Choroid plexus epithelial cell (primary cell): ENCODE results near the gene ADCY3.

ENCODE experiments used
- DNase-seq: peaks from one replicate; pipeline ENCODE4 v3.0.0-alpha.2; 2010; ENCODE audit warnings: low read depth
- H3K4me3 ChIP-seq: 2 replicates; pipeline ENCODE4 v1.5.1; 2011; ENCODE audit warnings: low read depth, mild to moderate bottlenecking, control low read depth, low read length, moderate library complexity
- TF ChIP-seq, protein P1 (sequence below): conservative IDR thresholded peaks from 2 replicates; pipeline ENCODE4 v1.5.1; 2011; ENCODE audit warnings: low read depth, mild to moderate bottlenecking, control low read depth, inconsistent platforms, low read length, moderate library complexity

ADCY3 gene

DNA sequence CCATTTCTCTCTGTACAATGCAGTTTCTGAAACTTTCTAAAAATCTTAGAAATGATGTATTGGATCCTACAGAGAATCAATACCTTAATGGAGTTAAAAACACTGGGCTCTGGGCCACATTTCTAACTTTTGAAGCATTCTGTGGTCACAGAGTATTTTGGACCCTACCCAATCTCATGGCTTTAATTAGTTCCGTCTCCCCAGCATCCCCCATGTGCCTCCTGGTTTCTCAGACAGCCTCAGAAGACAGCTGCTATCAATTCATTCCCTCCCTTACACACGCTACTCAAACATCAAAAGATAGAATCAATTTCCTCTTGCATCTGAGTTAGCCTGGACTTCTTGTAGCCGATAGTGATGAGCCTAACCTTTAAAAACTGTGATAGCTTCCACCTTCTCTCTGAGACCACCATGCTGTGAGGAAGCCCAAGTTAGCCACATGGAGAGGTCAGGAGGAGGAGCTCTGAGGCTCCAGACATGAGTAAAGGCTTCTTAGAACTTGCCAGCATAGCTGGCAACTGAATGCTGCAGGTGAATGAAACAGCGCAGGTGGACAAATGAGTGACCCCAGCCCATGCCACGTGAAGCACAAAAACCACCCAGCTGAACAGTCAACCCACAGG is 10.4 kb downstream of the ADCY3 start:
- DNase-seq: no peak
- TF ChIP-seq, protein P1, sequence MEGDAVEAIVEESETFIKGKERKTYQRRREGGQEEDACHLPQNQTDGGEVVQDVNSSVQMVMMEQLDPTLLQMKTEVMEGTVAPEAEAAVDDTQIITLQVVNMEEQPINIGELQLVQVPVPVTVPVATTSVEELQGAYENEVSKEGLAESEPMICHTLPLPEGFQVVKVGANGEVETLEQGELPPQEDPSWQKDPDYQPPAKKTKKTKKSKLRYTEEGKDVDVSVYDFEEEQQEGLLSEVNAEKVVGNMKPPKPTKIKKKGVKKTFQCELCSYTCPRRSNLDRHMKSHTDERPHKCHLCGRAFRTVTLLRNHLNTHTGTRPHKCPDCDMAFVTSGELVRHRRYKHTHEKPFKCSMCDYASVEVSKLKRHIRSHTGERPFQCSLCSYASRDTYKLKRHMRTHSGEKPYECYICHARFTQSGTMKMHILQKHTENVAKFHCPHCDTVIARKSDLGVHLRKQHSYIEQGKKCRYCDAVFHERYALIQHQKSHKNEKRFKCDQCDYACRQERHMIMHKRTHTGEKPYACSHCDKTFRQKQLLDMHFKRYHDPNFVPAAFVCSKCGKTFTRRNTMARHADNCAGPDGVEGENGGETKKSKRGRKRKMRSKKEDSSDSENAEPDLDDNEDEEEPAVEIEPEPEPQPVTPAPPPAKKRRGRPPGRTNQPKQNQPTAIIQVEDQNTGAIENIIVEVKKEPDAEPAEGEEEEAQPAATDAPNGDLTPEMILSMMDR: no peak
- H3K4me3 ChIP-seq: no peak overlapping the region

DNA sequence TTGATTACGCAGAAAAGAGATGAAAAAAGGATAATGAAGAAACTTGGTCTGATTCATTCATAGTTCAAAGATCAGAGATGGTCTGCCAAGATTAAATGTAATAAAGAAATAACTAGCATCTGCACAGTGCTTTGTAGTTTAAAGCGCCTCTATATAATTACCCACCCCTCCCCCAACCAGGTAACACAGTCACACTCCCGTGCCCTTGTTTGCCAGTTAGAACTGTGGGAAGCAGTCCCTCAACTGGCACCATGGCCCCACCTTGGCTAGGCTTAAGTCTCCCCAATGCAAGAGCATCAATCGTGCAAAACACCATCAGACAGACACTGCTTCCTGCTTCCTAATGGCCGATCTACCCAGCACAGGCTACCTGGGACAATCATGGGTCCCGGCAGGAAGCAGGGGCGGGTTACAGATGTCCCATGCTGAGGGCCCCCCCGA is 11.6 kb downstream of the ADCY3 start:
- TF ChIP-seq, protein P1: no peak
- H3K4me3 ChIP-seq: no peak overlapping the region
- no peak for DNase-seq

DNA sequence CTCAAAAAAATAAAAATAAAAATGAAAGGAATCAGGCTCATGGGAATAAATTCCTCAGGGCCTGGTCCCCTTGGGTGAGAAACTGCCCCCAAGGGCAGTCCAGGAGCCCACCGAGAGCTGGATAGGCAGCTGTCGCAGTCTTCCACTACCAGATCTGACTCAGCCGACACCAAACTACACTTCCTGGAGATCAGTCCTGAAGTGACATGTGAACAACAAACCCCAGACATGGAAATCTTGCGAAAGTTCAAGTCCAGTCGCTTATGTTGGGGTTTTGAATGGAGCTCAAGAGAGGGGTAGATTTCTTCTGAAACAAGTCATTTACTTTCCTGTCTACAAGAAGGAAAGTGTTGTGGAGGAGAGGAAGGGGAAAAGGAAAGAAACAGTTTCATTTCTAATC is 12.9 kb downstream of the ADCY3 start:
- no peak overlapping the region for H3K4me3 ChIP-seq
- TF ChIP-seq, protein P1: no peak
- no peak for DNase-seq

DNA sequence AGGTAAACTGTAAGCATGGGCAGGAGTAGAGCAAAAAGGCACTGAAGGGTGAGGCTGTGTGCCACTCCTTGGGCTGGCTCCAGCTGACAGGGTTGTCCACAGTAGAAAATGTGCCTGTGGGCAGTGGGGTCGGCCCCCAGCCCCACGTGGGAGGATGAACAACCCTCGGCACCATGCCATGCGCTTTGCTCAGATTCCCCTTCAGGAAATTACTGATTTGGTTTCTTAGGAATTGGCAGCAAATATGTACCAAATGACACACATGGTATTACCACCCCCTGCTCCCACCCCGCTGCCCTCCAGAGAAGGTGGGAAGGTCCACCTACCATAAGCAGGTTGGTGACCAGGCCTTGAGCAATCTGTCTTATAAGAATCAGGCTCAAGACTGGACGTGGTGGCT is 13.6 kb downstream of the ADCY3 start:
- no peak overlapping the region for H3K4me3 ChIP-seq
- TF ChIP-seq, protein P1: no peak
- no peak for DNase-seq

DNA sequence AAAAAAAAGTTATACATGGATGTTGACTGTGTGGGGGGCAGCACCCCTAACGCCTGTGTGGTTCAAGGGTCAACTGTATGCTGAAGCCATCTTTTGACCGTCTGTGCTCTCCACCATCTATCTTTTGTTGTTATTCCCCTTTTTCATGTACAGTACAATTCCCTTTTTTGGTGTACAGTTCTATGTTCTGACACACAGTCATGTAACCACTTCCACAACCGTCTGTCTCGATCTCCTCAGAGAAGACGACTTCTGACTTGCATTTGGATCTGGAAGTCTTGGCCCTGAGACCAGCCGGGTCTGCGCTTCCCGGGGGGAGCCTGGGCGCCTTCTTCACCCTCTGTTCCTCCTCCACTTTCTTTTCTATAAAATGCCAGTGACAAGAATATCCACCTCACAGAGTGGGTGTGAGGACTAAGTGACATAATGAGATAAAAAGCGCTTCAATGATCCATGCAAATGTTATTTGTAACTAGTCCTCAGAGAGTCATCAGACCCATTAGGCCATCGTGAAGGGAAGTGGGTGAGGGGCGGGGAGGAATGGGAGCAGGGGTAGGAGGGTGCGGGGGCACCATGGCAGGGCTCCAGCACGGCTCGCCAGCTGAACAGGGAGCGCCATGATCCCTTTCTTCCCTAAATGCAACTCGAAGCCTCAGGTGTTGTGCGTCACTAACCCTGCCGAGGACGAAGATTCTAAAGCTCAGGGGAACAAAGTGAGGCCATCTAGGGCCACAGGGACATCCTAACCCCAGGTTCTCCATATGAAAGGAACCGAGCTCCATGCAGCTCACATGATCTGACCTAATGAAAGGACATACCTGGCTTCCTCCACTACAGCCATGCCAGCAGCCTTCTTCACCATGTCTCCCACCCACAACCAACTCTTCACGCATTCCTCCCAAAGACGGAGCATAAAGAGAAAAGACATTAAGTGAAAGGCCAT is 16.6 kb downstream of the ADCY3 start:
- no peak overlapping the region for H3K4me3 ChIP-seq
- TF ChIP-seq, protein P1: no peak
- no peak for DNase-seq

DNA sequence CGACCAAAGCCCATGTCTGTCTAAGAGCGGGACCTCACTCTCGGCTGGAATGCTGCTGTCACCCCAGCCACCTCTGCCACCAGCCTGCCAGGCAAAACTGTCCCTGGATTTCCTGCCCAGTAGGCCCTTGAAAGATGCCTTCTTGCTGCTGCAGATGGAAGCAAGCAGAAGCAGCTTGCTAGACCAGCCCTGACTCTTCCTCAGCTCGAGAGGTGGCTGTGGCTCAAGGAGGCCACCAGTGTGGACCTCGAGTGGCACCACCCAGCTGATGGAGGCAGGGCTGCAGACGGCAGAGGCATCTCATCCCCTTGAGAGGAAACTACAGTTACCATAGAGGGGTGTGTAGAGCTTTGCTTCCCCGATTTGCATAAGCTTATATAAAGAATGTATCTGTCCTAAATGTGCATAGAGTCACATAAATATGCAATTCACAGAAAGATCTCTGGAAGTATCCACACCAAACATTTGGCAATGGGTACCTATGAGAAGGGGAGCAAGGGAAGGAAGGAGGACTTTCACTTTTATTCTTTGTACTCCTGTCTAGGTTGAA is 20.6 kb downstream of the ADCY3 start:
- no peak overlapping the region for H3K4me3 ChIP-seq
- no peak for DNase-seq
- TF ChIP-seq, protein P1: no peak
